Activated naive CD4-positive, alpha-beta T cell treated with anti-CD3 and anti-CD28 coated beads, Interleukin-2, amount 10 ng/mL, durations not matched to agents 7 days and 5 days (primary cell): Measurements from ENCODE around the gene PARM1.

ENCODE experiments used
- CTCF ChIA-PET: fragments of 350-600 bp; sonication (Branson Sonifier 250); formaldehyde crosslinking; loops from one replicate; lab custom pipeline; 2021; ENCODE audit warnings: antibody characterized with exemption; lab: Charles Lee
- DNase-seq: peaks from one replicate; pipeline ENCODE4 v3.0.0-alpha.2; 2020
- H3K27ac Mint-ChIP-seq: one replicate; pipeline ENCODE4 v1.8.0; 2021; ENCODE audit warnings: mild to moderate bottlenecking, moderate library complexity, mixed read lengths
- H3K27me3 Mint-ChIP-seq: one replicate; pipeline ENCODE4 v1.8.0; 2021; ENCODE audit warnings: mild to moderate bottlenecking, mixed read lengths
- H3K36me3 Mint-ChIP-seq: one replicate; pipeline ENCODE4 v1.8.0; 2021; ENCODE audit warnings: mixed read lengths
- H3K4me1 Mint-ChIP-seq: one replicate; pipeline ENCODE4 v1.8.0; 2021; ENCODE audit warnings: mixed read lengths
- H3K4me3 Mint-ChIP-seq: one replicate; pipeline ENCODE4 v1.8.0; 2021; ENCODE audit warnings: mild to moderate bottlenecking, moderate library complexity, mixed read lengths
- H3K9me3 Mint-ChIP-seq: one replicate; pipeline ENCODE4 v1.8.0; 2021; ENCODE audit warnings: mixed read lengths

Gene PARM1

GRCh38 chr4:75081561-75081960 is 148.6 kb downstream of the PARM1 start:
- Mint-ChIP-seq H3K4me1 (no peaks in the 10 kb centered on the region), H3K4me3 (no peak overlapping the region), H3K36me3 (no peaks in the 10 kb centered on the region), H3K27me3 (no peaks in the 10 kb centered on the region), H3K9me3 (no peaks in the 10 kb centered on the region), H3K27ac (no peak overlapping the region)
- no peak for DNase-seq
- CTCF ChIA-PET, result no interaction called here

DNA sequence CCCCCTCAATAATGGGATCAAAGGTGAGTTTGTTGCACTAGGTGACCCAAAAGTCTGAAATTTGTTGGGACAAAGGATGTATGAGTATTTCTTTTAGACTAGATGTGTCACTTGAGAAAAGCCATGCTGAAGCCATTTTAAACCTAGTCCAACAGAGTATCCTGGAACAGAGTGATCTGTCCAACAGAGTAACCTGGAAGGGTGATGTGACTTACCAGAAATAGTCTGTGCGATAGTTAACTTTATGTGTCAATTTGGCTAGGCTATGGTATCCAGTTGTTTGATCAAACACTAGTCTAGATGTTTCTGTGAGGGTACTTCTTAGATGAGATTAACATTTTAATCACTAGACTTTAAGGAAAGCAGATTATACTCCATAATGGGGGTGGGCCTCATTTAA is 154.5 kb downstream of the PARM1 start:
- no peak overlapping the region for H3K27ac Mint-ChIP-seq
- H3K27me3 Mint-ChIP-seq, result no peaks in the 10 kb centered on the region
- no peak for DNase-seq
- no peaks in the 10 kb centered on the region for H3K36me3 Mint-ChIP-seq
- no peak overlapping the region for H3K4me3 Mint-ChIP-seq
- H3K4me1 Mint-ChIP-seq, result no peaks in the 10 kb centered on the region
- CTCF ChIA-PET, result no interaction called here
- H3K9me3 Mint-ChIP-seq, result no peaks in the 10 kb centered on the region

DNA sequence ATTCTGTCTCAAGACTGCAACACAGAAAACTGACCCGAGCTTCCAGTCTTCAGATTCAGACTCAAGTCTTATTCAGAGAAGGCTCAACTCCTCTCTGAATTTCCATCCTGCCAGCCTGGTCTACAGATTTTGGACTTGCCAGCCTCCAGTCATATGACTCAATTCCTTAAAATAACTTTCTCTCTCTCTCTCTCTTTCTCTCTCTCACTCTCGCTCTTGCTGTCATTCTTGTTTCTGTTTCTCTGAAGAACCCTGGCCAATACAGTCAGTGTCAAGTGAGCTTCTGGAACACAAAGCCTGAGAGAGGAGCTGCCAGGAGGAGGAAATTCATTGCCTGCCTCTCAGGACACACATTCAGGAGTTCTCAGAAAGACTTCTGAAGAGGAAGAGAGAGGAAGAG is 154.9 kb downstream of the PARM1 start:
- CTCF ChIA-PET, result no interaction called here
- DNase-seq, result no peak
- Mint-ChIP-seq H3K27me3 (no peaks in the 10 kb centered on the region), H3K9me3 (no peaks in the 10 kb centered on the region), H3K36me3 (no peaks in the 10 kb centered on the region), H3K27ac (no peak overlapping the region), H3K4me1 (no peaks in the 10 kb centered on the region), H3K4me3 (no peak overlapping the region)

DNA sequence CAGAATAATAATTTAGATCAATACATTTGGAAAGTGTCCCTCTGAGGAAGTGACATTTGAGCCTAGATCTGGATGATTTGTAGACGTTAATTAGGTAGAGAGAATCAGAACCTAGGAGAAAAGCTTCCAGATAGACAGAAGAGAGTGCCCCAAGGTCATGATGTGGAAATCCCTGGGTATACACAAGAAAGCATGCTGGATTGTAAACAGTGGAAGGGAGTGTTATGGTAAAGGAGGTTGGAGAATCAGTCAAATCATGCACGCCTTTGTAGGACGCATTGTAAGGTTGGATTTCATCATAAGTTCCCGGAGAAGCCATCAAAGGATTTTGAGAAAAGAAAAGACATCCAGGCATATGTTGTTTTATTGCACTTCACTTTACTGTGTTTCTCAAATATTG is 156.3 kb downstream of the PARM1 start:
- CTCF ChIA-PET, result no interaction called here
- no peak overlapping the region for H3K4me3 Mint-ChIP-seq
- no peaks in the 10 kb centered on the region for H3K4me1 Mint-ChIP-seq
- no peak for DNase-seq
- H3K27me3 Mint-ChIP-seq, result no peaks in the 10 kb centered on the region
- H3K9me3 Mint-ChIP-seq, result no peaks in the 10 kb centered on the region
- H3K36me3 Mint-ChIP-seq, result no peaks in the 10 kb centered on the region
- H3K27ac Mint-ChIP-seq, result no peak overlapping the region

DNA sequence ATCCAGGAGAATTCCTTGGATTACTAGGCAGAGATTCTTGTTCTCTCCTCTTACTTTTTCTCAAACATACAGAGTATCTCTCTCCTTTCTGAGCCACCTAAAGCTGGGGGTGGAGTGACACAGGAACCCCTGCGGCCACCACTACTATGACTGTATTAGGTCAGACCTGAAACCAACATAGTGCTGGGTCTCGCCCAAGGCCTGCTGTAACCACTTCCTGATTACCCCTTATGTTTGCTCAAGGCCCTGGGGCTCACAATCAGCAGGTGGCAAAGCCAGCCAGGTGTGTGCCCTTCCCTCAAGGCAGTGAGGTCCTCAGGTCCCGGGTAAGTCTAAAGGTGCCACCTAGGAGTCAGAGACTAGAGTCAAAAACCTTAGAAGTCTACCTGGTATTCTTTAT is 166.4 kb downstream of the PARM1 start:
- H3K36me3 Mint-ChIP-seq, result no peaks in the 10 kb centered on the region
- DNase-seq, result no peak
- H3K27me3 Mint-ChIP-seq, result no peaks in the 10 kb centered on the region
- CTCF ChIA-PET, result no interaction called here
- H3K4me3 Mint-ChIP-seq, result no peak overlapping the region
- peaks cover 5% of the 10 kb centered on the region for H3K9me3 Mint-ChIP-seq
- no peak overlapping the region for H3K27ac Mint-ChIP-seq
- no peaks in the 10 kb centered on the region for H3K4me1 Mint-ChIP-seq
